ENCODE data around the gene PADI1.

DNA sequence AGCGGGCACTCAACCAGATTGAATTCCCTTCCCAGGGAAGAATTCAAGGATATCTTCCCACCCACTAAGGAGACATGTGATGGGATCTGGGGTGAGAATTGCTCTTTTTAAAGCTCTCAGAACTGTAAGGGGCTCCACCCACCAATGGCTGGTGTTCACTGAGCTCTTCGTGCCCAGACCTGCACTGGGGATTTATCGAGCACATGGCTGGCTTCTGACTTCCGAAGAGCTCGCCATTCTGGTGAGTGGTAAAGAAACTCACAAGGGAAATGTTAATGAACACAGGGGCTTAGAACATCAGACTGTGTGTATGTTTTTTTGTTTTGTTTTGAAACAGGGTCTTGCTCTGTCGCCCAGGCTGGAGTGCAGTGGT is 53.8 kb downstream of the PADI1 start:
- TF ChIP-seq ZNF565 (CRISPR knock-in tag; conservative IDR thresholded peaks at IDR 0.05; ENCODE audit: low read depth) (no peak), SNAI2 (CRISPR knock-in tag; IDR thresholded peaks at IDR 0.05) (no peak), BACH2 (CRISPR knock-in tag; IDR thresholded peaks at IDR 0.05; ENCODE audit: borderline replicate concordance) (no peak), ZNF8 (CRISPR knock-in tag; IDR thresholded peaks at IDR 0.05) (no peak), ARNTL (CRISPR knock-in tag; IDR thresholded peaks at IDR 0.05; ENCODE audit: borderline replicate concordance, low read depth) (no peak)
- TF ChIP-seq, protein P1, sequence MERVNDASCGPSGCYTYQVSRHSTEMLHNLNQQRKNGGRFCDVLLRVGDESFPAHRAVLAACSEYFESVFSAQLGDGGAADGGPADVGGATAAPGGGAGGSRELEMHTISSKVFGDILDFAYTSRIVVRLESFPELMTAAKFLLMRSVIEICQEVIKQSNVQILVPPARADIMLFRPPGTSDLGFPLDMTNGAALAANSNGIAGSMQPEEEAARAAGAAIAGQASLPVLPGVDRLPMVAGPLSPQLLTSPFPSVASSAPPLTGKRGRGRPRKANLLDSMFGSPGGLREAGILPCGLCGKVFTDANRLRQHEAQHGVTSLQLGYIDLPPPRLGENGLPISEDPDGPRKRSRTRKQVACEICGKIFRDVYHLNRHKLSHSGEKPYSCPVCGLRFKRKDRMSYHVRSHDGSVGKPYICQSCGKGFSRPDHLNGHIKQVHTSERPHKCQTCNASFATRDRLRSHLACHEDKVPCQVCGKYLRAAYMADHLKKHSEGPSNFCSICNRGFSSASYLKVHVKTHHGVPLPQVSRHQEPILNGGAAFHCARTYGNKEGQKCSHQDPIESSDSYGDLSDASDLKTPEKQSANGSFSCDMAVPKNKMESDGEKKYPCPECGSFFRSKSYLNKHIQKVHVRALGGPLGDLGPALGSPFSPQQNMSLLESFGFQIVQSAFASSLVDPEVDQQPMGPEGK (CRISPR knock-in tag; IDR thresholded peaks at IDR 0.05; ENCODE audit: borderline replicate concordance), result no peak

Data from SK-N-SH treated with all-trans-retinoic acid at 6 μM for 48 hours (cell line).